Measurements from ENCODE around the gene GATD1. TPM values are rescaled to one million over a fixed set of nuclear protein-coding genes. Genes with fewer than 3 reads are reported as not detected.

GATD1 gene
- 33.0 to 49.6 TPM (median 38.2 TPM) in 5 replicates for total RNA-seq (2022; extraction: Qiagen RNA extraction; ENCODE audit: low read depth)

GRCh38 chr11:777288-778255 is at the start of gene GATD1:
Gene GATD1 (minus strand): TSS chr11:777487. CDS start chr11:777462, 25 bp downstream.

DNA sequence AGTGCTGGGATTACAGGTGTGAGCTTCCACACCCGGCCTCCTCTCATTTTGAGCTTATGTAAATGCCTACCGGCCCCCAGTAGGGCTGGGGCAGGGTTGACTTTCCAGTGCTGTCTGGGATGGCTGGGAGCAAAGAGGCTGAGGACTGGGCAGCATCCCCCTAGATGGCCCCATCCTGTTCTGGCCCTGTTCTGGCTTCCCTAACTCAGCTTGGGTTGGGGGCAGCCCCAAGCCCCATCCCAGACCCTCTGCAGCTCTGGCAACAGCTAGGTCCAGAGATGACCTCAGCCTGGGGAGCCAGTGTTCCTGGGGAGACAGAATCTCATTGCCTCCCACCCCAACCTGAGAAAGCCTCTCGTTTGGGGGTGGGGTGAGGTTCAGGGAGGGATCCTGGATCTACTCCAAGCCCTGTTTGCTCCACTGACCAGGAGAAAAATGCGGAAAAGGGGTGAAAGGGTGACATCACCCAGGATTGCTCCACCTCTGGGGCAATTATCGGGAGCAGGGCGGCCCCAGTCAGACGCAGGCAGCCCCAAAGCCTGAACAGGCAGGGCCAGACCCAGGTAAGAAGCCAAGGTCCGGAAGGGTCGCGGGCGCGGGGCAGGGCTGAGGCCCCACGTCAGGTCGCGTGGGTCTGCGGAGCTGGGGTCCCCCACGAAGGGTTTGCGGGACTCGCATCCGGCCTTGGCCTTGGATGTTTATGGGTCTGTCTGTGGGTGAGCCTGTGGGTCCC is 41.3 kb upstream of the GATD1 start, which contains the start of gene PNPLA2:
Gene PNPLA2, plus strand, starts transcription at position 519 of the 733 bp plus-strand sequence. CDS start 805 bp downstream, outside the sequence.

GRCh38 chr11:809287-810039 is 32.2 kb upstream of the GATD1 start, which contains the start of gene RPLP2:
Gene RPLP2 (plus strand): TSS chr11:809967. CDS start chr11:810235, 268 bp downstream.

GRCh38 chr11:798093-798713 is 20.9 kb upstream of the GATD1 start, which contains the start of gene SLC25A22:
Gene SLC25A22 (minus strand): TSS chr11:798281. CDS start chr11:795006, 3,275 bp downstream.

GRCh38 chr11:789943-790342 is 12.7 kb upstream of the GATD1 start, which contains the start of gene CEND1:
Gene CEND1 (minus strand): TSS chr11:790090. CDS start chr11:788576, 1,514 bp downstream.

DNA sequence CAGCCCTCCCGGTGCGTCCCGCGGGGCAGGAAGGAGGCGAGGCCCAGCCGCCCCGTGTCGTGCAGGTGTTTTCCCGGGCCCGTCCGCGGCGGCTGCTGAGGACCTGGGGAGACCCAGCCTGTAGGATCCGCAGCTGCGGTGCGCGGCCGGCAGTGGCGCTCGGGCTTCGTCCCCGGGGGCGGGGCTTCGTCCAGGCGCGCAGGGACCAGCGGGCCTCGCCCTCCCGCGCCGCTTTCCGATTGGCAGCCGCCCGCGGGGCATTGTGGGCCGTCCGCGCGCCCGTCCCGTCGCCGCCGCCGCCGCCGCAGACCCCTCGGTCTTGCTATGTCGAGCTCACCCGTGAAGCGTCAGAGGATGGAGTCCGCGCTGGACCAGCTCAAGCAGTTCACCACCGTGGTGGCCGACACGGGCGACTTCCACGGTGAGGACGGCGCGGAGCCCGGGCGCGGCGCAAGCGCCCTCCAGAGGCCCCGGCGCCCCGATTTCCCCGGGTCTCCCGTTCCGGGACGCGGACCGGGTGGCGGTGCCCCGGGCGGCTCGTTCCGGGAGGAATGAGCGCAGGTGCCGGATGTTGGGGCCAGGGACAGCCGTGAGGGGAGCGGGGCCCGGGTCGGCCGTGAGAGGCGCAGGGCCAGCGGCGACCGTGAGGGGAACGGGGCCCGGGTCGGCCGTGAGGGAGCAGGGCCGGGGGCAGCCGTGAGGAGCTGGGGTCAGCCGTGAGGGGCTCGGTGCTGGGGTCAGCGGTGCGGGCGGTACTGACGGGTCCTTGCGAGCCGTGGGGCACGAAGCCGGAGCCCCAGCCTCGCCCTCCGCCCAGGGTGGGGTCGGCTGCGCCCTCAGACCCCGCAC is 29.9 kb downstream of the GATD1 start, which contains the start of gene TALDO1:
Gene TALDO1, plus strand, starts transcription at position 307 of the 849 bp plus-strand sequence. Its CDS starts 18 bp downstream, at position 325.

Other genes with a start within 250 kb of the GATD1 start
- gene HRAS, start 241.9 kb downstream of the GATD1 start, total RNA-seq (2022; extraction: Qiagen RNA extraction; ENCODE audit: low read depth), result 93.4 to 148 TPM (median 142 TPM) in 5 replicates
- 0.45 to 0.96 TPM (median 0.67 TPM) in 5 replicates for gene LRRC56, start 240.0 kb downstream of the GATD1 start, total RNA-seq (2022; extraction: Qiagen RNA extraction; ENCODE audit: low read depth)
- gene LMNTD2, start 216.7 kb downstream of the GATD1 start, total RNA-seq (2022; extraction: Qiagen RNA extraction; ENCODE audit: low read depth), result 1.5 to 2.9 TPM (median 2.8 TPM) in 5 replicates
- 28.9 to 39.7 TPM (median 35.6 TPM) in 5 replicates for gene RASSF7, start 216.5 kb downstream of the GATD1 start, total RNA-seq (2022; extraction: Qiagen RNA extraction; ENCODE audit: low read depth)
- gene PHRF1, start 201.0 kb downstream of the GATD1 start, total RNA-seq (2022; extraction: Qiagen RNA extraction; ENCODE audit: low read depth), result 25.5 to 37.0 TPM (median 33.9 TPM) in 5 replicates
- 4.0 to 8.0 TPM (median 6.0 TPM) in 5 replicates for gene IRF7, start 161.5 kb downstream of the GATD1 start, total RNA-seq (2022; extraction: Qiagen RNA extraction; ENCODE audit: low read depth)
- 0.05 to 0.14 TPM in 2 of 5 replicates, not detected in the others for gene CDHR5, start 152.5 kb downstream of the GATD1 start, total RNA-seq (2022; extraction: Qiagen RNA extraction; ENCODE audit: low read depth)
- not detected in 5 replicates for gene SCT, start 150.3 kb downstream of the GATD1 start, total RNA-seq (2022; extraction: Qiagen RNA extraction; ENCODE audit: low read depth)
- 0.10 to 0.45 TPM (median 0.22 TPM) in 5 replicates for gene DRD4, start 140.2 kb downstream of the GATD1 start, total RNA-seq (2022; extraction: Qiagen RNA extraction; ENCODE audit: low read depth)
- gene DEAF1, start 82.3 kb downstream of the GATD1 start, total RNA-seq (2022; extraction: Qiagen RNA extraction; ENCODE audit: low read depth), result 26.8 to 38.2 TPM (median 36.6 TPM) in 5 replicates
- gene TMEM80, start 81.7 kb downstream of the GATD1 start, total RNA-seq (2022; extraction: Qiagen RNA extraction; ENCODE audit: low read depth), result 9.1 to 10.8 TPM (median 10.0 TPM) in 5 replicates
- gene EPS8L2, start 71.3 kb downstream of the GATD1 start, total RNA-seq (2022; extraction: Qiagen RNA extraction; ENCODE audit: low read depth), result 72.5 to 125 TPM (median 110 TPM) in 5 replicates
- gene TALDO1, start 30.0 kb downstream of the GATD1 start, total RNA-seq (2022; extraction: Qiagen RNA extraction; ENCODE audit: low read depth), result 399 to 462 TPM (median 422 TPM) in 5 replicates
- 1.4 to 2.0 TPM (median 1.6 TPM) in 5 replicates for gene CEND1, start 12.6 kb upstream of the GATD1 start, total RNA-seq (2022; extraction: Qiagen RNA extraction; ENCODE audit: low read depth)
- gene SLC25A22, start 20.8 kb upstream of the GATD1 start, total RNA-seq (2022; extraction: Qiagen RNA extraction; ENCODE audit: low read depth), result 21.4 to 38.1 TPM (median 34.1 TPM) in 5 replicates
- gene PIDD1, start 27.7 kb upstream of the GATD1 start, total RNA-seq (2022; extraction: Qiagen RNA extraction; ENCODE audit: low read depth), result 8.1 to 16.3 TPM (median 13.1 TPM) in 5 replicates
- 1,693 to 2,940 TPM (median 2,495 TPM) in 5 replicates for gene RPLP2, start 32.5 kb upstream of the GATD1 start, total RNA-seq (2022; extraction: Qiagen RNA extraction; ENCODE audit: low read depth)
- gene PNPLA2, start 41.4 kb upstream of the GATD1 start, total RNA-seq (2022; extraction: Qiagen RNA extraction; ENCODE audit: low read depth), result 35.3 to 59.0 TPM (median 53.7 TPM) in 5 replicates
- 3.0 to 6.5 TPM (median 4.8 TPM) in 5 replicates for gene CRACR2B, start 50.4 kb upstream of the GATD1 start, total RNA-seq (2022; extraction: Qiagen RNA extraction; ENCODE audit: low read depth)
- 723 to 833 TPM (median 723 TPM) in 5 replicates for gene CD151, start 55.5 kb upstream of the GATD1 start, total RNA-seq (2022; extraction: Qiagen RNA extraction; ENCODE audit: low read depth)
- 556 to 746 TPM (median 619 TPM) in 5 replicates for gene POLR2L, start 65.0 kb upstream of the GATD1 start, total RNA-seq (2022; extraction: Qiagen RNA extraction; ENCODE audit: low read depth)
- gene TSPAN4, start 65.4 kb upstream of the GATD1 start, total RNA-seq (2022; extraction: Qiagen RNA extraction; ENCODE audit: low read depth), result 107 to 186 TPM (median 164 TPM) in 5 replicates
- 71.3 to 80.2 TPM (median 74.5 TPM) in 5 replicates for gene CHID1, start 133.3 kb upstream of the GATD1 start, total RNA-seq (2022; extraction: Qiagen RNA extraction; ENCODE audit: low read depth)
- gene AP2A2, start 148.4 kb upstream of the GATD1 start, total RNA-seq (2022; extraction: Qiagen RNA extraction; ENCODE audit: low read depth), result 27.8 to 37.0 TPM (median 35.6 TPM) in 5 replicates